Adrenal gland (tissue), 12 donors: ENCODE measurements around the gene IGSF9. TPM values are rescaled to one million over a fixed set of nuclear protein-coding genes. Genes with fewer than 3 reads are reported as not detected.

Experiments
- DNase-seq, 7 donors: peaks; one replicate each; pipeline ENCODE4 v3.0.0-alpha.2; 2019 to 2020
- H3K27ac ChIP-seq, 5 donors: fragments of 200-600 bp; sonication (generic) in 4 of 5; 1 replicate in 3 of 5; 2 replicates in 2 of 5; pipeline versions ENCODE4 v1.5.1 to v1.8.0; 2016 to 2020; ENCODE audit warnings: mild to moderate bottlenecking in 1 of 5
- H3K27me3 ChIP-seq: fragments of 200-600 bp; 2 replicates; pipeline ENCODE4 v1.8.0; 2021
- H3K36me3 ChIP-seq, 2 donors: fragments of 200-600 bp; replicated peaks in 1 of 2; 1 replicate in 1 of 2; 2 replicates in 1 of 2; pipeline versions ENCODE4 v1.5.1 to v1.8.0; 2018 to 2022
- H3K4me1 ChIP-seq, 2 donors: fragments of 200-600 bp; replicated peaks in 1 of 2; 1 replicate in 1 of 2; 2 replicates in 1 of 2; pipeline versions ENCODE4 v1.5.1 to v1.8.0; 2018 to 2021
- H3K4me3 ChIP-seq, 4 donors: fragments of 200-600 bp; sonication (generic) in 3 of 4; one replicate each; pipeline ENCODE4 v1.5.1; 2016 to 2018
- H3K9me3 ChIP-seq, 3 donors: fragments of 200-600 bp; sonication (generic) in 1 of 3; replicated peaks in 1 of 3; 1 replicate in 2 of 3; 2 replicates in 1 of 3; pipeline versions ENCODE4 v1.5.1 to v1.8.0; 2016 to 2021
- POLR2A ChIP-seq, 2 donors: fragments of 450-650 bp; IDR thresholded peaks; one replicate each; pipeline ENCODE4 v1.6.1; 2017; ENCODE audit warnings: antibody characterized with exemption in 2 of 2, mild to moderate bottlenecking in 2 of 2, moderate library complexity in 1 of 2
- WGBS, 4 donors: extraction: QIAGEN DNeasy Blood & Tissue Kit in 2 of 4; methylation state at CpG; one replicate each; pipeline versions ENCODE4 v1.1.5 to v1.1.7; 2013 to 2017; 5-methylcytosine and 5-hydroxymethylcytosine counted together
- intact Hi-C, 2 donors: fragments of 100-400 bp; cut with DNase I; formaldehyde crosslinking; loops; one replicate each; pipeline versions ENCODE4 v1.14.1 to v1.15.0; 2022 to 2023
- polyA plus RNA-seq, 3 donors: library from polyadenylated mRNA; stranded (reverse); fragments of 200-250 nt in 2 of 3; fragments of 350-450 nt in 1 of 3; fragmentation: Illumina TruSeq in 1 of 3; extraction: RNeasy Lipid Tissue Mini Kit (QIAGEN cat#74804) in 1 of 3; gene quantifications; one replicate each; pipeline ENCODE4 v1.2.3, GENCODE V29; 2013 to 2014
- total RNA-seq, 9 donors: library from RNA; depleted of rRNA in 4 of 9; stranded (reverse); fragments of >200 nt in 4 of 9; fragments of 120-200 nt in 1 of 9; fragmentation: NEBNext Ultra II Directional in 1 of 9; extraction: Animal tissue kit (Norgen Biotek cat#: 25700) in 1 of 9; gene quantifications; one replicate each; pipeline versions ENCODE4 v1.1.0 to v1.2.4, GENCODE V29; 2013 to 2023
- TF ChIP-seq, protein P1 (sequence below), 6 experiments: fragments of 450-650 bp in 4 of 6; fragments of 200-600 bp in 2 of 6; sonication (generic) in 1 of 6; IDR thresholded peaks; 1 replicate in 5 of 6; 2 replicates in 1 of 6; pipeline versions ENCODE4 v1.5.1 to v1.8.0; 2016 to 2021; ENCODE audit warnings: antibody characterized with exemption in 6 of 6, mild to moderate bottlenecking in 2 of 6, moderate library complexity in 1 of 6
- donor health status: healthy with polysubstance abuse.
- donor health status: Bipolar disorder and iron deficiency.
- donor health status: DM: yes; HTN: yes; CAD: no.
- donor health status: DM: no; HTN: no; CAD: no.
- donor health status: DM: no; HTN: no; CAD: no.
- donor health status: DM: yes; HTN: yes; CAD: no.

IGSF9 gene
- total and polyA plus RNA-seq, 12 donors = 0.10 to 0.32 (median 0.19) TPM; not detected in 6

DNA sequence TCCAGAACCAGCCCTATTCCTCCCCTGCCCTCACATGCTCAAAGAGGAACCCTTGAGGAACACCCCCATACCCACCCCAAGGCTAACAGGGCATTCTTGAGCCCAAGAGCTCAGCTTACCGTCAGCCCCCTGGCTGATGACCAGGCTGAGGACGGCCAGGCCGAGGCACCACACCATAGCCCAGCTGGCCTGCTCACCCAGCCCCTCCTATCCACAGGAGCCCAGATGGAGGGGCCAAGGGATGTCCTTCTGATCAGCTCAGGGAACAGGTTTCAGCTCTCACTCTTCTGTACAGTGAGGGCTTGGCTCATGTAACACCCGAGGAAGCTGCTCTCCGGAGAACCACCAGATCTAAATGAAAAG is 2.2 kb downstream of the IGSF9 start:
- no peak for DNase-seq
- Histone ChIP-seq H3K9me3 (no peaks in the 10 kb centered on the region), H3K27me3 (peaks cover 24% of the 10 kb centered on the region), H3K4me3 (no peak overlapping the region), H3K4me1 (peaks cover 0 to 10% of the 10 kb centered on the region in 2 donors), H3K27ac (no peak overlapping the region), H3K36me3 (no peaks in the 10 kb centered on the region)
- WGBS, 4 donors = 71 to 87% (median 85%) methylated on average over 5 of the region's 5 CpGs
- no peak for TF ChIP-seq POLR2A (IDR thresholded peaks at IDR 0.05)
- TF ChIP-seq, protein P1, sequence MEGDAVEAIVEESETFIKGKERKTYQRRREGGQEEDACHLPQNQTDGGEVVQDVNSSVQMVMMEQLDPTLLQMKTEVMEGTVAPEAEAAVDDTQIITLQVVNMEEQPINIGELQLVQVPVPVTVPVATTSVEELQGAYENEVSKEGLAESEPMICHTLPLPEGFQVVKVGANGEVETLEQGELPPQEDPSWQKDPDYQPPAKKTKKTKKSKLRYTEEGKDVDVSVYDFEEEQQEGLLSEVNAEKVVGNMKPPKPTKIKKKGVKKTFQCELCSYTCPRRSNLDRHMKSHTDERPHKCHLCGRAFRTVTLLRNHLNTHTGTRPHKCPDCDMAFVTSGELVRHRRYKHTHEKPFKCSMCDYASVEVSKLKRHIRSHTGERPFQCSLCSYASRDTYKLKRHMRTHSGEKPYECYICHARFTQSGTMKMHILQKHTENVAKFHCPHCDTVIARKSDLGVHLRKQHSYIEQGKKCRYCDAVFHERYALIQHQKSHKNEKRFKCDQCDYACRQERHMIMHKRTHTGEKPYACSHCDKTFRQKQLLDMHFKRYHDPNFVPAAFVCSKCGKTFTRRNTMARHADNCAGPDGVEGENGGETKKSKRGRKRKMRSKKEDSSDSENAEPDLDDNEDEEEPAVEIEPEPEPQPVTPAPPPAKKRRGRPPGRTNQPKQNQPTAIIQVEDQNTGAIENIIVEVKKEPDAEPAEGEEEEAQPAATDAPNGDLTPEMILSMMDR (IDR thresholded peaks at IDR 0.05) = no peak
- intact Hi-C loops = loop anchor here in 1 of 2 donors (10.0 kb wide), 1 partner anchor 152 kb away; the partner anchor contains the start of gene IGSF8

DNA sequence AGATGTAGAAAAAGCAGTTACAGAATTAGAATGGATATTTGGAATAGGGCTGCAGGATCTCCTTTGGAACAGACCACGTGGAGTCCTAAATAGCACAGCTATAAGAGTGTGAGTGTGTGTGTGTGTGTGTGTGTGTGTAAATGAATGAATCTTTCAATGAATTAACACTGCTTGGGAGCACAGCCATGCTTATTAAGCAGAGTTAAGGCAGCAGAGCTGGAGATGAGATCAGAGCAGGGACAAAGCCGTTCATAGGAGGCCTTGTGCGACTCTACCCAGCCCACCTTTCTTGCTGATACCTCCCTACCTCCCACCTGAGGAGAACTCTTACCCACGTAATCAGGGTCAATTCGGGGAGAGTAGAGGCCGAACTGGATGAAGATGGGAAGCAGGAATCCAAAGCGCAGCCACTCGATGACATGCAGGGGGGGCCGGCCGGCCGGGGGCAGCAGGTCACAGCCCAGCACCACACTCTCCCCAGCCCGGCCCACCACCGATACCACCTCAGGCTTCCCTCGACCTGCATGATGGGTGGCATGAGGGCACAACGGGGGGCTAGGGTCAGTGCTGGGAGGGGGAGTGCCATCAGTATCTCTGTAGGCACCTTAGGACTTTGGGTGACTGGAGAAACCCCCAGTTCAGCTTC is 2.7 kb downstream of the IGSF9 start:
- DNase-seq = no peak
- WGBS, 4 donors = 77 to 86% (median 82%) methylated on average over 14 to 15 of the region's 15 CpGs
- no peak for TF ChIP-seq POLR2A (IDR thresholded peaks at IDR 0.05)
- TF ChIP-seq, protein P1 (IDR thresholded peaks at IDR 0.05) = no peak
- H3K27me3 ChIP-seq = peaks cover 24% of the 10 kb centered on the region
- H3K27ac ChIP-seq = no peak overlapping the region
- H3K36me3 ChIP-seq = no peaks in the 10 kb centered on the region
- no peak overlapping the region for H3K4me3 ChIP-seq
- H3K4me1 ChIP-seq = peaks cover 0 to 10% of the 10 kb centered on the region in 2 donors
- H3K9me3 ChIP-seq = no peaks in the 10 kb centered on the region
- intact Hi-C loops = loop anchor here in 1 of 2 donors (10.0 kb wide), 1 partner anchor 152 kb away; the partner anchor contains the start of gene IGSF8

DNA sequence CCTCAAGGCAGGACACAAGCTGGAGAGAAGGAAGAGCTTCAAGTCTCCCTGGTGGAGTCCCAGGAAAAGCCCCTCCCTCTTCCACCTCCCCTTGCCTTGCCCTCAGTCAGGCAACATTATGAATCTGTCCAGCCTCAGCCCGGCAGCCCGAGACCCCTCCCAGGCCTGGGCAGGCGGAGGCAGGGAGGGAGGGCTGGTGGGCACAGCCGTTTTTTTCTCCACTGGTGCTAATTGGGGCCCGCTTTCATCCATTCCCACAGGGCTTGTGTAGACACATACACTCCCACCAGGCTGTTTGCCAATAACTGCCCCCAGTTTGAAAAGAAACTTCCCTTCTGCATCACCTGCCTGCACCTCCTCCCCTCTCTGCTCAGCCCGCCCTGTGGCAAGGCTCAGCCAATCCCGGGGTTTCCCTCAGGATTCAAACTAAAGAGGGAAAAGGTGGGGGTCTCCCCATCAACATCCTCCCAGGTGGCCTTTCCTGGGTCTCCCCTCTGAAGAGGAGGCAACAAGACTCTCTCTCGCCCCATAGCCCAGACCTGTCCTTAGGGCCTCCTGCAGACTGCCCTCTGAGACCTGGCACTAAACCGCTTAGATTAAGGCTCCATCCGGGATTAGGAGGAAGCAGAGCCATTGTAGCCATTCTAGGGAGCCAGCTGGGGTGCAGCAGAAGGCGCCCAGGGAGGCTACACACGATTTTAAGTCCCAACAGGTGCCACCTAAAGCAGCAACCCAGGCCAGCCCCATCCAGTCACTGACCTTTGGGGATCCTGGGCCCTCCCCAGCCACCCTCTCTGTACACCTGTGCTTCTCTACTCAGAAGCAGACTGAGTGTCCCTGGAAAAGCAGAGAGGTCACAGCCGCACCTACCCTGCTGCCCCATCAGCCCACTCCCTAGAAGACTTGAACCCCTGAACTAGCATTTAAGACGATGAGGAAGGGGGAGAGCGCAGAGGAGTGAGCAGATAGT is 3.5 kb downstream of the IGSF9 start:
- no peak for DNase-seq
- Histone ChIP-seq H3K9me3 (no peaks in the 10 kb centered on the region), H3K27me3 (peaks cover 28% of the 10 kb centered on the region), H3K4me3 (no peak overlapping the region), H3K4me1 (peaks cover 0 to 10% of the 10 kb centered on the region in 2 donors), H3K36me3 (no peaks in the 10 kb centered on the region), H3K27ac (no peak overlapping the region)
- 69 to 79% (median 73%) methylated on average over 7 to 15 of the region's 15 CpGs for WGBS, 4 donors
- TF ChIP-seq, protein P1 (IDR thresholded peaks at IDR 0.05) = no peak
- intact Hi-C loops = loop anchor here in 1 of 2 donors (10.0 kb wide), 1 partner anchor 153 kb away; the partner anchor contains the start of gene IGSF8

DNA sequence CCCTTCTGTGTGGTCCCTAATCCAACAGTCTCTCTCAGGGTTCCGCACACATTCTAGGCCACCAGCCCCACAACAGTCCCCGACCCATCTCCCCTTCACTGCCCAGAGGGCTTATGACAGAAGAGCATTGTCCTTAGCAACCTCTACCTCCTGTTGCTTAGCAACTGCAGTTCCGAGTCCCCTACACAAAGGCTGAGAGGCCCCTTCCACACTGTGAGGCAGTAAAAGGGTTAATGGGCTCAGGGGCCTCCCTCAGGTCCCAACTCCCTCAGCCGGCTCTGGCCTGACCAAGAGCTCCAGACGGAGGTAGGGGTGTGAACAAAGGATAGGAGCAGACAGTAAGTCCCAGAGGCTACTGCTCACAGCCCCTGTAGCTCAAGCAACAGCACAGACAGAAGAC is 4.3 kb downstream of the IGSF9 start:
- Histone ChIP-seq H3K27me3 (peaks cover 31% of the 10 kb centered on the region), H3K9me3 (no peaks in the 10 kb centered on the region), H3K4me1 (peaks cover 0 to 12% of the 10 kb centered on the region in 2 donors), H3K4me3 (no peak overlapping the region), H3K36me3 (no peaks in the 10 kb centered on the region), H3K27ac (no peak overlapping the region)
- 78 to 85% (median 80%) methylated on average over 3 to 5 of the region's 5 CpGs for WGBS, 4 donors
- DNase-seq = no peak
- TF ChIP-seq, protein P1 (IDR thresholded peaks at IDR 0.05) = no peak
- no peak for TF ChIP-seq POLR2A (IDR thresholded peaks at IDR 0.05)
- intact Hi-C loops = loop anchor here in 1 of 2 donors (10.0 kb wide), 1 partner anchor 154 kb away; the partner anchor contains the start of gene IGSF8
